T follicular helper cell (primary cell): ENCODE results near the gene GADL1.

ENCODE experiments used
- DNase-seq: peaks from one replicate; pipeline ENCODE4 v3.0.0-alpha.2; 2020; ENCODE audit warnings: low read depth

GADL1 gene

GRCh38 chr3:30811151-30811795, 83.2 kb downstream of the GADL1 start:
- DNase-seq, result no peak

GRCh38 chr3:30810625-30811024, 83.8 kb downstream of the GADL1 start:
- DNase-seq, result no peak

GRCh38 chr3:30805695-30806094, 88.8 kb downstream of the GADL1 start:
- no peak for DNase-seq

- DNase-seq, result no peak
Observed at GRCh38 chr3:30804984-30805383, 89.5 kb downstream of the GADL1 start.

GRCh38 chr3:30795176-30795575, 99.3 kb downstream of the GADL1 start:
- DNase-seq, result no peak

- DNase-seq, result no peak
Observed at GRCh38 chr3:30793740-30794139, 100.7 kb downstream of the GADL1 start.

GRCh38 chr3:30790150-30790549, 104.3 kb downstream of the GADL1 start:
- no peak for DNase-seq

GRCh38 chr3:30786365-30786764, 108.1 kb downstream of the GADL1 start:
- DNase-seq, result no peak

GRCh38 chr3:30779686-30780287, 114.7 kb downstream of the GADL1 start:
- DNase-seq, result no peak

- no peak for DNase-seq
Observed at GRCh38 chr3:30778933-30779332, 115.5 kb downstream of the GADL1 start.

GRCh38 chr3:30777426-30778113, 116.9 kb downstream of the GADL1 start:
- no peak for DNase-seq

- no peak for DNase-seq
Observed at GRCh38 chr3:30776186-30776815, 118.2 kb downstream of the GADL1 start.

GRCh38 chr3:30775040-30775439, 119.4 kb downstream of the GADL1 start:
- no peak for DNase-seq

- no peak for DNase-seq
Observed at GRCh38 chr3:30774062-30774461, 120.4 kb downstream of the GADL1 start.

- no peak for DNase-seq
Observed at GRCh38 chr3:30770387-30770786, 124.1 kb downstream of the GADL1 start.

GRCh38 chr3:30768703-30769550, 125.5 kb downstream of the GADL1 start:
- DNase-seq, result peak; percentile 43

GRCh38 chr3:30768046-30768445, 126.4 kb downstream of the GADL1 start:
- no peak for DNase-seq

- DNase-seq, result no peak
Observed at GRCh38 chr3:30766522-30766921, 127.9 kb downstream of the GADL1 start.

- DNase-seq, result no peak
Observed at GRCh38 chr3:30764891-30765290, 129.6 kb downstream of the GADL1 start.

- DNase-seq, result no peak
Observed at GRCh38 chr3:30764281-30764680, 130.2 kb downstream of the GADL1 start.

GRCh38 chr3:30761374-30761773, 133.1 kb downstream of the GADL1 start:
- DNase-seq, result no peak

- DNase-seq, result no peak
Observed at GRCh38 chr3:30760737-30761136, 133.7 kb downstream of the GADL1 start.
